Lower lobe of right lung (tissue), 2 donors: ENCODE results near the gene TRAPPC3L. TPM values are rescaled to one million over a fixed set of nuclear protein-coding genes. Genes with fewer than 3 reads are reported as not detected.

Experiments
- ATAC-seq, 2 donors: fragments of 200-7000 bp; cut with Tn5 transposase; one replicate each; pipeline ENCODE4 v1.9.1; 2020 to 2022; ENCODE audit warnings: mild to moderate bottlenecking in 2 of 2, moderate library complexity in 2 of 2
- DNase-seq: peaks from one replicate; pipeline ENCODE4 v3.0.0-alpha.2; 2020
- H3K27ac ChIP-seq: fragments of 200-600 bp; one replicate; pipeline ENCODE4 v1.8.0; 2022
- H3K27me3 ChIP-seq: fragments of 200-600 bp; one replicate; pipeline ENCODE4 v1.8.0; 2022; ENCODE audit warnings: low read depth
- H3K36me3 ChIP-seq: fragments of 200-600 bp; one replicate; pipeline ENCODE4 v1.8.0; 2022; ENCODE audit warnings: mild to moderate bottlenecking
- H3K4me1 ChIP-seq: fragments of 200-600 bp; one replicate; pipeline ENCODE4 v1.8.0; 2022
- H3K4me3 ChIP-seq: fragments of 200-600 bp; one replicate; pipeline ENCODE4 v1.8.0; 2022; ENCODE audit warnings: mild to moderate bottlenecking
- H3K9me3 ChIP-seq: fragments of 200-600 bp; one replicate; pipeline ENCODE4 v1.8.0; 2022
- CTCF ChIP-seq: fragments of 200-600 bp; IDR thresholded peaks from one replicate; pipeline ENCODE4 v1.8.0; 2022; ENCODE audit warnings: antibody characterized with exemption, mild to moderate bottlenecking
- intact Hi-C: fragments of 100-400 bp; cut with DNase I; formaldehyde crosslinking; loops from one replicate; pipeline ENCODE4 v1.11.0; 2022
- total RNA-seq: library from RNA; stranded (reverse); fragmentation: NEBNext Ultra II Directional; extraction: Animal tissue kit (Norgen Biotek cat#: 25700); gene quantifications from one replicate; pipeline ENCODE4 v1.2.1, GENCODE V29; 2021
- donor health status: DM: no; HTN: yes; CAD: no; lungs with severe emphysema.

Gene TRAPPC3L
- total RNA-seq, 1 donor from 2014 or later = not detected

GRCh38 chr6:116514111-116514510 lies 31.4 kb downstream of the TRAPPC3L start:
- Histone ChIP-seq H3K27ac (no peak overlapping the region), H3K36me3 (peaks cover 6% of the 10 kb centered on the region), H3K4me1 (peaks cover 16% of the 10 kb centered on the region), H3K27me3 (no peaks in the 10 kb centered on the region), H3K9me3 (no peaks in the 10 kb centered on the region), H3K4me3 (no peak overlapping the region)
- TF ChIP-seq CTCF = no peak
- ATAC-seq (no peak), DNase-seq (no peak)
- intact Hi-C loops = no loop called here

GRCh38 chr6:116513224-116513875 lies 32.1 kb downstream of the TRAPPC3L start:
- ATAC-seq (no peak), DNase-seq (no peak)
- peaks cover 16% of the 10 kb centered on the region for H3K4me1 ChIP-seq
- peaks cover 6% of the 10 kb centered on the region for H3K36me3 ChIP-seq
- intact Hi-C loops = no loop called here
- H3K27ac ChIP-seq = peak overlapping the region; percentile 77
- TF ChIP-seq CTCF = no peak
- H3K4me3 ChIP-seq = peak overlapping the region; percentile 45
- no peaks in the 10 kb centered on the region for H3K27me3 ChIP-seq
- no peaks in the 10 kb centered on the region for H3K9me3 ChIP-seq

GRCh38 chr6:116512734-116513133 lies 32.8 kb downstream of the TRAPPC3L start:
- ATAC-seq = no peak
- H3K4me3 ChIP-seq = peak overlapping the region; percentile 45
- DNase-seq = no peak
- intact Hi-C loops = no loop called here
- no peaks in the 10 kb centered on the region for H3K9me3 ChIP-seq
- H3K36me3 ChIP-seq = peaks cover 6% of the 10 kb centered on the region
- TF ChIP-seq CTCF = no peak
- H3K4me1 ChIP-seq = peaks cover 16% of the 10 kb centered on the region
- no peaks in the 10 kb centered on the region for H3K27me3 ChIP-seq
- peak overlapping the region; percentile 77 for H3K27ac ChIP-seq

- Histone ChIP-seq H3K36me3 (peaks cover 6% of the 10 kb centered on the region), H3K27me3 (no peaks in the 10 kb centered on the region), H3K27ac (peak overlapping the region; percentile 77), H3K9me3 (no peaks in the 10 kb centered on the region), H3K4me1 (peaks cover 16% of the 10 kb centered on the region), H3K4me3 (peak overlapping the region; percentile 45)
- ATAC-seq = no peak
- DNase-seq = no peak
- intact Hi-C loops = no loop called here
- no peak for TF ChIP-seq CTCF
Measured at GRCh38 chr6:116512111-116512559, 33.3 kb downstream of the TRAPPC3L start.

GRCh38 chr6:116511424-116512110 lies 33.9 kb downstream of the TRAPPC3L start, which contains the start of gene CALHM5:
TSS of gene CALHM5 (plus strand) at chr6:116511639. CDS start at chr6:116511697, 58 bp downstream.
- no peaks in the 10 kb centered on the region for H3K27me3 ChIP-seq
- H3K4me1 ChIP-seq = peaks cover 16% of the 10 kb centered on the region
- no peaks in the 10 kb centered on the region for H3K9me3 ChIP-seq
- peak; percentile 76 to 86 for ATAC-seq
- DNase-seq = no peak
- peaks cover 6% of the 10 kb centered on the region for H3K36me3 ChIP-seq
- H3K4me3 ChIP-seq = peak within 1 kb of the TSS; percentile 45
- peak; percentile 65 for TF ChIP-seq CTCF
- intact Hi-C loops = no loop called here
- H3K27ac ChIP-seq = peak within 1 kb of the TSS; percentile 77
